ENCODE measurements around the gene MSI2. TPM values are rescaled to one million over a fixed set of nuclear protein-coding genes. Genes with fewer than 3 reads are reported as not detected.

The MSI2 gene
- total RNA-seq, 1 experiment from 2014 or later, result 174 TPM

DNA sequence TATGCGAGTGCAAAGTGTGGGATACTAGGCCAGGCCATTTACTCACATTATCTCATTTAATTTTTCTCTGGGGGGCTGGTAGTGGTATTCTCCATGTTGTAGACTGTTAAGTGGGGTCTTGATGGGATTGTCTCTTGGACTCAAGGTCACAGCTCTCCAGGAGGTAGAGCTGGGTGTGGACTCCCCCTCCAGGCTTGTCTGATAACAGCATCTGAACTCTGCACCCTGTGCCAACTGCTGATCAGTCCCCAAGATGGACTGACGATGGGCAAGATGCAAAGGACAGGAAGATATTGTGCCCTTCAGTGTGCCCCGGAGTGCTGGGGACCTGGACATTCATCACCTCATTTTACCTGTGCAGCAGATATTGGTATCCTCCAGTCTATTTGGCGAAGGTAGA, 147.8 kb downstream of the MSI2 start:
- H3K27me3 ChIP-seq (replicated peaks; ENCODE audit: control insufficient read depth, insufficient read depth, low read length), result no peaks in the 10 kb centered on the region; the same call in 1 of the 2 replicates
- H3K4me3 ChIP-seq (ENCODE audit: low read depth, low read length), result no peak overlapping the region
- ChIA-PET CTCF (interaction anchor here (1.9 kb wide), 1 partner anchor 161 kb away, joined by 13 read pairs; no protein-coding TSS in a partner anchor), POLR2A (no interaction called here)
- H3K4me1 Mint-ChIP-seq (ENCODE audit: low read depth, unreplicated experiment), result peaks cover 45% of the 10 kb centered on the region
- H3K27ac Mint-ChIP-seq (ENCODE audit: unreplicated experiment), result no peak overlapping the region
- peaks cover 3% of the 10 kb centered on the region; the same call in 1 of the 2 replicates for H3K36me3 ChIP-seq (ENCODE audit: control insufficient read depth, insufficient read depth, low read length)
- no peaks in the 10 kb centered on the region for H3K27me3 Mint-ChIP-seq (ENCODE audit: insufficient read depth, unreplicated experiment)
- no peaks in the 10 kb centered on the region for H3K9me3 ChIP-seq
- TF ChIP-seq, protein P1, sequence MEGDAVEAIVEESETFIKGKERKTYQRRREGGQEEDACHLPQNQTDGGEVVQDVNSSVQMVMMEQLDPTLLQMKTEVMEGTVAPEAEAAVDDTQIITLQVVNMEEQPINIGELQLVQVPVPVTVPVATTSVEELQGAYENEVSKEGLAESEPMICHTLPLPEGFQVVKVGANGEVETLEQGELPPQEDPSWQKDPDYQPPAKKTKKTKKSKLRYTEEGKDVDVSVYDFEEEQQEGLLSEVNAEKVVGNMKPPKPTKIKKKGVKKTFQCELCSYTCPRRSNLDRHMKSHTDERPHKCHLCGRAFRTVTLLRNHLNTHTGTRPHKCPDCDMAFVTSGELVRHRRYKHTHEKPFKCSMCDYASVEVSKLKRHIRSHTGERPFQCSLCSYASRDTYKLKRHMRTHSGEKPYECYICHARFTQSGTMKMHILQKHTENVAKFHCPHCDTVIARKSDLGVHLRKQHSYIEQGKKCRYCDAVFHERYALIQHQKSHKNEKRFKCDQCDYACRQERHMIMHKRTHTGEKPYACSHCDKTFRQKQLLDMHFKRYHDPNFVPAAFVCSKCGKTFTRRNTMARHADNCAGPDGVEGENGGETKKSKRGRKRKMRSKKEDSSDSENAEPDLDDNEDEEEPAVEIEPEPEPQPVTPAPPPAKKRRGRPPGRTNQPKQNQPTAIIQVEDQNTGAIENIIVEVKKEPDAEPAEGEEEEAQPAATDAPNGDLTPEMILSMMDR (IDR thresholded peaks at IDR 0.05; ENCODE audit: insufficient read depth in 1 of 2, low read depth in 1 of 2, low read length in 1 of 2, severe bottlenecking in 1 of 2, unreplicated experiment in 1 of 2), result peak; percentile 8 to 11
- intact Hi-C loops (cut with micrococcal nuclease; ENCODE audit: unreplicated experiment), result loop anchor here (10.0 kb wide), 1 partner anchor 269 kb away; no protein-coding TSS in a partner anchor
- peaks cover 49% of the 10 kb centered on the region for H3K36me3 Mint-ChIP-seq (ENCODE audit: insufficient read depth, unreplicated experiment)
- no peaks in the 10 kb centered on the region for H3K9me3 Mint-ChIP-seq (ENCODE audit: unreplicated experiment)
- DNase-seq, result no peak
- peaks cover 23% of the 10 kb centered on the region for H3K4me1 ChIP-seq
- H3K4me3 Mint-ChIP-seq (ENCODE audit: unreplicated experiment), result no peak overlapping the region
- BruUV-seq (replicated peaks), result no TSS peak

DNA sequence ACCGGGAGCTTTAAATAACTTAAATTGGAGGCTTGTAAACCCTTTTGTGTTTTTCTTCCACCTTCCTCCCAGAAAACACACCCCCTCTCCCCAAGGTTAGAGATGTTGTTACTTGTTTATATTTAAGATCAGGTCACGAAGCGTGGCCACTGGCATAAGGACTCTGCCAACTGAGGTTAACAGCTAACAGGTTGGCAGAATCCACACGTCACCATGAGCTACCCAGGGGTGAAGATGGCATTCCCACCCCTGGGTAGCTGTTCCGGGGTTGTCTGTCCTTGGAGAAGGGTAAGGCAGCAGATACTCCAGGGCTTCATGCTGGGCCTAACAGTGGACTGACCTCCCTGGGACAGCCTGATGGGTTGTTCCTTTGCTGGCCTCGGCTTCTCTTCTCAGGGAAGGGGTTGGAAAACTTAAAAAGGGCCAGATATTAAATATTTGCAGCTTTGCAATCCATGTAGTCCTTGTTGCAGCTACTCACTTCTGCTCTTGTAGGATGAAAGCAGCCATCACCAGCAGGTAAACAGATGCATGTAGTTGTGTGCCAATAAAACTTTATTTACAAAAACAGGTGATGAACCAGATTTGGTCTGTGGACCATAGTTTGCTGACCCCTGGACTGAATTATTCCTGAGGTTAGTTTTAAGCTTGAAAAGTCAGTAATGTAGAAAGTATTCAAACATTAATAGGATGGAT, 148.6 kb downstream of the MSI2 start:
- peaks cover 45% of the 10 kb centered on the region for H3K4me1 Mint-ChIP-seq (ENCODE audit: low read depth, unreplicated experiment)

DNA sequence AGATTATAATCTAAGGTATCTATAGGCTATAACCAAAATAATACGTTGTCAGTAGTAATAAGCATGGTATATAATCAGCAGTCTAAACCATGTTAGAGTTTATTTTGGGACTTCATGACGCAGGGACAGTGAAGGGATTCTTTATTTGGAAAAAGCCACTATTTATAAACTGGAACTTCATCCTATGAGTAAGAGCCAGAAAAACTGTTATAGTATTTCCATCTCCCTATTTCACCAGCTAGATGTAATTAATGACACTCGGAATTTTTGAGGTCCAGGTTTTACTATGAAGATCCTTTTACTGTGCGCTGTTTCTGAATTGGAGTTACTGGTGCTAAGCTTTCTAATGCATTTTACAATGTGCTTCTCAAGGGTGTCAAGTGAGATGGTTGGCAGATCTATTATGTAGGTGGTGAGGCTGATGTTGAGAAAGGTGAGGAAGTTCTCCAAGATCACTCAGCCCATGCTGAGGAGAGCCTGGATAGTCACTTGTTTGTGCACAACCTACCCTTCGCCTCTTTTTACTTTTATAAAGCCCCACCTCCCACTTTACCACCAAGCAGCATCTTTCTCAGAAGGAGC, 149.3 kb downstream of the MSI2 start:
- CTCF ChIA-PET, result interaction anchor here (1.9 to 3.1 kb wide), 2 partner anchors 162 kb away, joined by 12 to 13 read pairs; no protein-coding TSS in a partner anchor

More for the DNA sequence above, 148.6 kb downstream of the MSI2 start:
- Mint-ChIP-seq H3K27ac (ENCODE audit: unreplicated experiment) (no peak overlapping the region), H3K27me3 (ENCODE audit: insufficient read depth, unreplicated experiment) (no peaks in the 10 kb centered on the region), H3K9me3 (ENCODE audit: unreplicated experiment) (no peaks in the 10 kb centered on the region), H3K36me3 (ENCODE audit: insufficient read depth, unreplicated experiment) (peaks cover 55% of the 10 kb centered on the region), H3K4me3 (ENCODE audit: unreplicated experiment) (no peak overlapping the region)
- H3K36me3 ChIP-seq (ENCODE audit: control insufficient read depth, insufficient read depth, low read length), result peaks cover 3% of the 10 kb centered on the region; the same call in 1 of the 2 replicates
- intact Hi-C loops (cut with micrococcal nuclease; ENCODE audit: unreplicated experiment), result loop anchor here (10.0 kb wide), 1 partner anchor 270 kb away; no protein-coding TSS in a partner anchor
- POLR2A ChIA-PET, result no interaction called here
- DNase-seq, result no peak
- peaks cover 23% of the 10 kb centered on the region for H3K4me1 ChIP-seq
- TF ChIP-seq, protein P1 (IDR thresholded peaks at IDR 0.05; ENCODE audit: insufficient read depth in 1 of 2, low read depth in 1 of 2, low read length in 1 of 2, severe bottlenecking in 1 of 2, unreplicated experiment in 1 of 2), result no peak
- H3K9me3 ChIP-seq, result no peaks in the 10 kb centered on the region
- no TSS peak for BruUV-seq (replicated peaks)
- no peak overlapping the region for H3K4me3 ChIP-seq (ENCODE audit: low read depth, low read length)
- no peaks in the 10 kb centered on the region; the same call in 1 of the 2 replicates for H3K27me3 ChIP-seq (replicated peaks; ENCODE audit: control insufficient read depth, insufficient read depth, low read length)
- CTCF ChIA-PET, result interaction anchor here (1.9 kb wide), 1 partner anchor 162 kb away, joined by 13 read pairs; no protein-coding TSS in a partner anchor

More for the DNA sequence above, 149.3 kb downstream of the MSI2 start:
- no peak overlapping the region for H3K4me3 ChIP-seq (ENCODE audit: low read depth, low read length)
- H3K4me1 Mint-ChIP-seq (ENCODE audit: low read depth, unreplicated experiment), result peaks cover 39% of the 10 kb centered on the region
- TF ChIP-seq, protein P1 (IDR thresholded peaks at IDR 0.05; ENCODE audit: insufficient read depth in 1 of 2, low read depth in 1 of 2, low read length in 1 of 2, severe bottlenecking in 1 of 2, unreplicated experiment in 1 of 2), result no peak
- no peaks in the 10 kb centered on the region for H3K9me3 Mint-ChIP-seq (ENCODE audit: unreplicated experiment)
- H3K9me3 ChIP-seq, result no peaks in the 10 kb centered on the region
- no peaks in the 10 kb centered on the region for H3K27me3 Mint-ChIP-seq (ENCODE audit: insufficient read depth, unreplicated experiment)
- POLR2A ChIA-PET, result no interaction called here
- intact Hi-C loops (cut with micrococcal nuclease; ENCODE audit: unreplicated experiment), result loop anchor here (2.0 to 10.0 kb wide), 2 partner anchors 39 to 271 kb away; no protein-coding TSS in a partner anchor
- peaks cover 54% of the 10 kb centered on the region for H3K36me3 Mint-ChIP-seq (ENCODE audit: insufficient read depth, unreplicated experiment)
- H3K4me1 ChIP-seq, result peaks cover 23% of the 10 kb centered on the region
- peak overlapping the region; percentile 93 for H3K27ac Mint-ChIP-seq (ENCODE audit: unreplicated experiment)
- H3K4me3 Mint-ChIP-seq (ENCODE audit: unreplicated experiment), result no peak overlapping the region
- BruUV-seq (replicated peaks), result no TSS peak
- DNase-seq, result no peak
- peaks cover 3% of the 10 kb centered on the region; the same call in 1 of the 2 replicates for H3K36me3 ChIP-seq (ENCODE audit: control insufficient read depth, insufficient read depth, low read length)
- no peaks in the 10 kb centered on the region; the same call in 1 of the 2 replicates for H3K27me3 ChIP-seq (replicated peaks; ENCODE audit: control insufficient read depth, insufficient read depth, low read length)
